CD4-positive, alpha-beta T cell treated with Interleukin-1 beta for 1 hour (primary cell): ENCODE results near the gene PGA3.
A peak's percentile ranks its signal among the peaks of the same experiment; 100 is the strongest.
"Not testable (repeated sequence)": the region's sequence is repeated elsewhere in the genome, so short reads cannot be mapped to it uniquely, and the experiment has no call there.

ENCODE experiments used
- DNase-seq, 2 donors: peaks; one replicate each; pipeline ENCODE4 v3.0.0-alpha.2; 2020 to 2022

The PGA3 gene

DNA sequence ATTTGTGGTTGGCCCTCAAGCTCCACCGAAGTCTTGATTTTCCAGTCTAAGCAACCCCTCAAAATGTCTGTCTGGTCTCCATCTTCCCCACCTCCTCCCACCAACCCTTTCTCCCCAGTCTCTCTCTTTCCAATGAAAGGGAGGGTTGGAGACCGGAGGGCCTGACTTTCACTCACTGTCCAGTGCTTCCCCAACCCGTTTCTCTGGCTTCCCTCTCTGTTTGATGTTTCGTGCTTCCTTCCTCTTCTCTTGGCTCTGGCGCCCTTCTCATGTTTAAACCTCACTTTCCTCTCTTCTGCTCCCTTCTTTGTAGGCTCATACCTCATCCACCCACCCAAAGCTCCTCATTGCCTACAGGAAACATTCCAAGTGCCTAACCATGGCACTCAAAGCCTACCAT lies 31.0 kb upstream of the PGA3 start:
- no peak for DNase-seq

DNA sequence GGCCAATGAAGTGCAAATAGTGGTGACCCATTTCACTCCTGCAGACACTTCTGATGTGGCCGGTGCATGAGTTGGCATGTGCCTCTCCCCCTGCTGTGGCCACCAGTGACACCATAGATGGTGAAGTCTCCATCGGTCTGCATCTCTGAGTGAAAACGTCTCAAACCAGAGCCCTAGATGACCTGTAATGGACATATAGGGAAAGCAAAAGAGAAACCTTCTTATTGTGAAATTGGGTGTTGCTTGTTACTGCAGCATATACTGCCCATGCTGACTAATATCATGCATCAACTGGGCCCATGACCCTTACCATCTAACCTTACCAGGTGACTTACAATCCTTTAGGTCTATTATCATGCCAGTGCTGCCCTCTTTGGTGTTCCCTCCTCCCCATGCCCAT lies 30.4 kb upstream of the PGA3 start:
- DNase-seq = no peak

DNA sequence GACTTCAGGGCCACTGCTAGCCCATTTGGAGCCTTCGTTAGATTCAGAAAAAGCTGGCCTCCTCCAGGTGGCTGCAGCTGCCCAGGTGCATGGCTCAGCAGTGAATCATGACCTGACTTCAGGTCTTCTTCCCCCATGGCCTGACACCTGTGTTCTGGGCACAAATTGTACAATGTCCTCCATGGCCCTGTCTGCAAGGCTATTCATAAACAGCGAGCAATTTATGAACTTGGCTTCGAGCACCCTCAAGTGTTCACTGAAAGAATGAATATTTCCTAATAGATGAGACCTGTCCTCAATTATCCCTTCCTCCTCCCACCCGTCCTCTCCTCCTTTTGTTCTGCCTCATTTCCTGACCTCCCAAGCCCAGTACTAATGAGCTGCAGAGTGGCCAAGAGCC lies 29.9 kb upstream of the PGA3 start:
- no peak for DNase-seq

DNA sequence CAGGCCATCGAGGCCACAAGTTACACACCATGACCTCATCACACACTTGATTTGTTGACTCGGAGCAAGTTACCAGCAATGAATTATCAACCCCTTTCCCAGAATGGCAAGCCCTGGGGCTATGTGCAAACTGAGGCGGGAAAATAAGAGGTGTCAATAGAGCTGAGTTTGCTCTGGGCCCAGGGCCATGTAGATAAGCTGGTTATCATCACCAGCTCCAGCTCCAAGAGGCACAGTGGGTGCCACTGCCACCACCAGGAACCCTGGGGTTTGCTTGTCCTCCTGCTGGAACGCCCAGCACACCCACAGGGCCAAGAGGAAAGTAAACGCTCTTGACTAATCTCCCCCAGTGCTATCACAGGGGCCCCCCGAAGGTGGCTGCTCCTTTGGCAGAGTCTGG lies 29.0 kb upstream of the PGA3 start:
- DNase-seq = no peak

DNA sequence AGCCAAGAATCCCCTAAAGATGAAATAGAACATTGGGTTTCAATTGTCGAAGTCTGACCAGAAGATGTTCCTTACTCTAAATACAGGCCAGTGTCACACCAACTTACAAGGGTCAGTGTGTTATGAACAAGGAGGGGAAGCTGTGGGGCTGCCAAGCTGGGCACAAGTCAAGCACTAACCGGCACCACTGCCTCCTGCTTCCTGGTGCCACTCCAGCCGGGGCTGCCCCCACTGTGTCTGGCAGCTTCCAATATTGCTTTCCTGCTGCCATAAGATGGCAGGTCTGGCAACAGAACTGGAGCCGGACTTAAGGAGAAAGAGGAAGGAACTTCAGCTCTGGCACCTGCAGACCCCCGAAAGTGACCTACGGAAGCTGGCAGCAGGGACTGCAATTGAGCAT lies 28.4 kb upstream of the PGA3 start:
- DNase-seq = no peak

DNA sequence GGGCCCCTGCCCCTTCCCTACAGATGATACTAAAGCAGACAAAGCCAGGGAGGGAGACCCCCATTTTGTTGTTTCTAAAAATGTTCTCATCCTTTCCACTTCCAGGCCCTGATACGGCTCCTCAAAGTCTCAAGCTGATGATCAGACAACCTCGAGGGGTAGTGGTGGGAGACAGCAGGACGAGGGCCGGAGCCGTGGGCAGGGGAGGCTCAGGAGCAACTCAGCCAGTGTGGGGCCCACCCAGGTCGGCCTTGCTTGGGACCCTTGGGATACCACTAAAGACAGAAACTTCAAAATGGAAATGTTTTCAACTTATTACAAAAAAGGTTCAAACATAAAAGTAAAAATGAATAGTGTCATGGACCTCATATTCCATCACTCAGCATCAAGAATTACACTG lies 26.9 kb upstream of the PGA3 start:
- DNase-seq = no peak

DNA sequence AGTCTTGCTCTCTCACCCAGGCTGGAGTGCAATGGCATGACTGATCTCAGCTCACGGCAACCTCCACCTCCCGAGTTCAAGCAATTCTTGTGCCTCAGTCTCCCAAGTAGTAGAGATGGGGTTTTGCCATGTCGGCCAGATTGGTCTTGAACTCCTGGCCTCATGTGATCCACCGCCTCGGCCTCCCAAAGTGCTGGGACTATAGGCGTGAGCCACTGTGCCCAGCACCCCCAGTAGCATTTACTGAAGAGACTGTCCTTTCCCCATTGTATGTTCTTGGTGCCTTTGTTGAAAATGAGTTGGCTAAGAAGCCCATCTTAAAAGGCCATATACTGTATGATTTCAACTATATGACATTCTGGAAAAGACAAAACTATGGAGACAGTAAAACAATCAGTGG lies 23.1 kb upstream of the PGA3 start:
- DNase-seq = not testable (repeated sequence)

DNA sequence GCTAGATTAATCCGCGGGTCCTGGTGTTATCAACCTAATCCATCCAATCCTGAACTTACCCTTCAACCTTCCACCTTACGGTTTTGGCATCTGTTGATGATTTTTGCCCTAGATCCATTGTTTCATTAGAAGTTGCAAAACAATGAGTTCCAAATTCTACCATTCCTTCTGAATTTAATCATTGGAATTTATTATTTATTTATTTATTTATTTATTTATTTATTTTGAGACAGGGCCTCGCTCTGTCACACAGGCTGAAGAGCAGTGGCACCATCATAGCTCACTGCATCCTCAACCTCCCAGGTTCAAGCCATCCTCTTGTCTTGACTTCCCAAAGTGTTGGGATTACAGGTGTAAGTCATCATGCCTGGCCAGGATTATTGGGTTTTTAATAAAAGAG lies 21.8 kb upstream of the PGA3 start:
- DNase-seq = no peak

DNA sequence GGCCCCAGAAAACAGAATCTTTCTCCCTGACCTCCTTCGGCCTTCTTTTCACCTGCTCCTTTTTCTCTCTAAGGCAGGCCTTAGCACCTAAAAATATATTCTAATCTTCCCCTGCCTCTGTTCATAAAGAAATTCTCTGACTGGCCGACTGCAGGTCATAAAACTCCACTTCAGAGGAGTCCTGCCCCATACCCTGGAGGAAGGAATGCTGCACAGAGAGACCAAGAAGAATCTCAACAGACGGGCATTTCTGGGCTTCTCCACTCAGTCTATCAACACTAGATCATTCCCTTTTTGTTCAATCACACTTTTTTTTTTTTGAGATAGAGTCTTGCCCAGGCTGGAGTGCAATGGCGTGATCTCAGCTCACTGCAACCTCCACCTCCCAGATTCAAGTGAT lies 19.7 kb upstream of the PGA3 start:
- no peak for DNase-seq

DNA sequence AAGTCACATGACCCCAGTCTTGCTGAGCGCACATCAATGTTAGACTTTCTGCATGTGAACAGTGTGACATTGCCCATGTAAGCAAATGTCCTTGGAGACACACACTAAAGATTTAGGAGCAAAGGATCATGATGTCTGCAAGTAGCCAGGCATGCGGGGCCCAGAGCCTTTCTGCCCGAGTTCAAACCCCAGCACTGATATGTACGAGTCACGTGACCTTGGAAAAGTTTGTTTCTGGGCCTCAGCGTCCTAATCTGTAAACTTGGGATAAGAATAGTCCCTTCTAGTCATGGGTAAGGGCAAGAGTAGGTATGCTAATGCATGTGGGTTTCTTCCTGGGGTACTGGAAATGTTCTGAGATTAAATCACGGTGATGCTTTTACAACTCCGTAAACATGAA lies 16.8 kb upstream of the PGA3 start:
- no peak for DNase-seq

DNA sequence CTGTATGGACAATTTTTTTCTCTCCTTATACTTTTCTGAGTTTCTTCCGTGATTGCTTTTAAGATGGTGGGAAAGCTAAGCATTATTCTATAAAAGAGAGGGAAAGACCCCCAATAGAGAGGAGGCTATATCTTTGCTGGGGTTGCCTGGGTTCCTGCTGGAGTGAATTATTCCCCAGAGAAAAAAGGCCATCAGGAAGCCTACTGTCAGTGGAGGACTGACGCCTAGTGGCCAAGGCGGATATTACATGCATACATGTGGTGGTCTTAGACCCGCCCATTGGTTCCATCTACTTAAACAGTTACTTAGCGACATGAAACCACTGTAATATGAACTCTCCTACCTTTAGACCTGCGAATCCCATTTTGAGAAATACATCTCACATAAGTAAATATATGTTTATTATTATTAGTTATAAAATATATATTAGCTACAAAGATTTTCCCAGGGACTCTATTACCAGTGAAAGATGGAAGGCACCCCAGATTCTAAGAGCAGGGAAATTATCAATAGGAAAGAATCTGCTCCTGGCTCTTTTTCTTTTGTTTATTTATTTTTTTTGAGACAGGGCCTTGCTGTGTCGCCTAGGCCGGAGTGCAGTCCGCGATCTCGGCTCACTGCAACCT lies 15.7 kb upstream of the PGA3 start:
- DNase-seq = peak; percentile 76 to 79

DNA sequence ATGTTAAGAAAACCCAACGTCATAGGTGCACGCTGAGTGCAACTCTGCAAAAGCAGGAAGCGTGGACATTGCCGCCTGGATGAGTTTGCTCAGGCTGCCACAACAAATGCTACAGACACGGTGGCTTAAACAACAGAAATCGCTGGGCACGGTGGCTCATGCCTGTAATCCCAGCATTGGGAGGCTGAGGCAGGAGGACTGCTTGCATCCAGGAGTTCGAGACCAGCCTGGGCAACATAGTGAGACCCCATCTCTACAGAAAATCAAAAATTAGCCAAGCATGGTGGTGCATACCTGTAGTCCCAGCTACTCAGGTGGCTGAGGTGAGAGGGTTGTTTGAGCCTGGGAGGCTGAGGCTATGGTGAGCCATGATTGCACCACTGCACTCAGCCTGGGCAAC lies 13.4 kb upstream of the PGA3 start:
- DNase-seq = no peak

DNA sequence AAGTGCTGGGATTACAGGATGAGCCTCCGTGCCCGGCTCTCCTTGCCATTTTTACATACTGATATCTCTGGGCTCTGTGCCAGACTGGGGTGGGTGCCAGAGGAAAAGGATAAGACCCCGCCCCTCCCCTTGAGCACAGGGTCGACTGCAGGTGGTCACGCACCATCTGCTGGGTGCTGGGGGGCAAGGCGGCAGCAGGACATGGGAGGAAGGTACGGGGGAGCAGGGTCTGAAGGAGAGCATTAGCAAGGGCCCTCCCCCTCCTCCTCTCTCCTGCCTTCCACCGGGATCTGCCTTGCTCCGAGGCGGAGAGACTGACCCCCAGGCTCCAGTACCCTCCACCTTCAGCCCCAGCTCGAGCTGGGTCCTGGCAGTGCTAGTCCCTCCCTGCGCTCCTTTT lies 9.7 kb upstream of the PGA3 start:
- no peak for DNase-seq

DNA sequence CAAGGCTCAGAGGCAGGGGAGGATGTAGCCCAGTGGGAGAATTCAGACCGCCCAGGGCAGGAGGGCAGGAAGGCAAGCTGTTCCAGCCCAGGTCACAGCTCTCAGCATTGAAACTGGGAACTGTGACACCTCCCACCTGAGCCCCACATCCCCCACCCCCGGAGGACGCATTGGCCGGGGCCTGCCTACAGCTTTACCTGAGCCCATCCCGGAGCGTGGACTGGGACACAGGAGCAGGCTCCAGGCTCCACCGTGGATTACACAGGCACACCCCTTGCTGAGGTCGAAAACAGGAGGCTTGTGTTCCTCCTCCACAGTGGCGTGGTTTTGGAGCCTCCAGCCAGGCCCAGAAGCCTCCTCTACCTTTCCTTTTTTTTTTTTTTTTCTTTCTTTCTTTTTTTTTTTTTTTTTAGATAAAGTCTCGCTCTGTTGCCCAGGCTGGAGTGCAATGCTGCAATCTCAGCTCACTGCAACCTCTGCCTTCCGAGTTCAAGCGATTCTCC lies 9.1 kb upstream of the PGA3 start:
- DNase-seq = no peak

DNA sequence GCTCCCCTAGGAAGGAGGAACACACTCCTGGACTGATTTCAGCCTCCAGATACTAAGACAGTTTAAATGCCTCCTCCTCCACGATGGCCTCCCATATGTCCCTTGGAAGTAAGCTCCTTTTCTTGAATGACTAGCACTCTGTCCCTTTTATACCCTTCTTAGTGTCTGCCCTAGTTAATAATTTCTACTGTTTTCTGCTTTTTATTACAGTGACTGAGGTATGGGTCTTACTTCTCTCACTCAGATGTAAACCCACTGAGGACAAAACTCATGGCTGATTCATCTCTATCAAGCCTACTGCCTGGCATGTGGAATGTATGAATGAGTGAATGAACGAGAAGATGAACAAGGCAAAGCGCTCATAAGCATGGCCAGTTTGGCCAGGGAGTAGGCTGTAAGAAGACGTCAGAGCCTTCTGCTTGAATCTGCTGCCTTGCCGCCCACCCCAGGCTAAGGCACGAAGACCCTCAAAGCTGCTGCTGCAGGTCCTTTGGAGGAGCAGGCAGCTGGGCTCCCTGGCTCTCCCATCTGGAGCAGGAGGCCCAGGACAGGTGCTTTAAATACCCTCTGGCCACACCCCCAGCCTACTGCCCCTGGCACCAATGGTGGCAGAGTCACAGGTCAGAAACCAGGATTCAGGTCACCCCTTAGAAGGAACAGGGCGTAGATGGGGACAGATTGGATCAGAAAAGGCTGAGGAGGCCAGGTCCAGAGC lies 8.2 kb upstream of the PGA3 start:
- DNase-seq = no peak

DNA sequence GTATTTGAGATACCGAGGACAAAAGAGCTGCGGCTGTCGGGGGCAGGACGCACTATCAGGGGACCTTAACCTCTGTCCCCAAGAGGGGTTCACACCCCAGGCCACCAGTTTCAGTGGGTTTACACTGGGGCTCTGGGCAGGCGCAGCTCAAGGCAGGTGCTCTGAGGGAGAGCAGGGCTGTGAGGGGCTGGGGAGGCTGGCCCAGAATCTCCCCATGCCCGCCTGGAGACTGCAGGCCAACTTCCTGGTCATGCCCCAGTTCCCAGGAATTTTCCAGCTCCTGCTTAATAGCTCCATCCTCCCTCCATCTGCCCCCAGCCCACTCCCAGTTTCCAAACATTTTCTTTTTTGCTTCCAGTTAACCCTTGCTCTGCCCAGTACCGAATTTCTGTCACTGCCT lies 7.6 kb upstream of the PGA3 start:
- no peak for DNase-seq

DNA sequence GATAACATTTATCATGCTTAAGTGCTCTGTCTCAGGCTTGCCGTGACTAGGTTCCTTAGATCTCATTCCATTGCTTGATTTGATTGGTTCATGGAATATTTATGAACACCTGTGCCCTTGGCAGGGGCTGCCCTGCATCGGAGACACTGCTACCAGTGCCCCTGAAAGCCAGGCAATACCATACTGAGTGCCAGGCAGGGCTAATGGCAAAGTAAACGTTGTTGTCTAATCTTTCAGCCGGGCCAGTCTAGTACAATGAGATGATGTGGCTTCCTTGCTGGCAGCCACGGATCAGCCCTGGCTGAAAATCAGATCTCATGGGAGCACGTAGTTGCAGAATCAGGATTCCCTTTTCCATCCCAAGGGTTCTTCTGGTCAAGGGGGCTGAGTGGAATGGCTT lies 5.0 kb upstream of the PGA3 start:
- DNase-seq = no peak

DNA sequence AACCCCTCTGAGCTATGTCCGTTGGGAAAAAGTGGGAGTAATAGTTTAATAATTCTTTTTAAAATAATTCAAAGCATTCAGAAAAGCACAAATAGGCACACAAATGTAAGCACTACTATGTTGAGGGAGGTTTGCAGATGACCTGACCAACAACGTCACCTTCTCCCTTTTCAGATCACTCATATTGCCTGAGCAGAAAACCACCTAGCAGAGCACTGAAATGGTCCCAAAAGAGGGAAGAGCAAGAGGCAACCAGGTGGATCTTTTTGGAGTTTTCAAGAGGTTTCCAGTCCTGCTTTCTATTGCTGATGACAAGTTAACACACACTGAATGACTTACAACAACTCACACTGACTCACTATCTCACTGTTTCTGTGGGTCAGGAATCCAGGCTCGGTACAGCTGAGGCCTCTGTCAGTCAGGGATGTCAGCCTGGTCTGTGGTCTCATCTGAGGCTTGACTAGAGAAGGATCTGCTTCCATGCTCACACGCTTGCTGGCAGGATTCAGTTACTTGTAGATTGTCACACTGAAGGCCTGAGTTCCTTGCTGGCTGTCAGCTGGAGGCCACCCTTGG lies 4.3 kb upstream of the PGA3 start:
- no peak for DNase-seq

DNA sequence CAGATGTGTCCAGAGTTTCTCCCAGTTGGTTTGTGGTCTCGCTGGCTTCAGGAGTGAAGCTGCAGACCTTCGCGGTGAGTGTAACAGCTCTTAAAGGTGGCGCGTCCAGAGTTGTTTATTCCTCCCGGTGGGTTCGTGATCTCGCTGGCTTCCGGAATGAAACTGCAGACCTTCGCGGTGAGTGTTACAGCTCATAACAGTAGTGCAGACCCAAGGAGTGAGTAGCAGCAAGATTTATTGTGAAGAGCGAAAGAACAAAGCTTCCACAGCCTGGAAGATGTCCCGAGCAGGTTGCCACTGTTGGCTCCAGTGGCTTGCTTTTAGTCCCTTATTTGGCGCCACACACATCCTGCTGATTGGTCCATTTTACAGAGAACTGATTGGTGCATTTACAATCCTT lies 1.8 kb upstream of the PGA3 start:
- no peak for DNase-seq

DNA sequence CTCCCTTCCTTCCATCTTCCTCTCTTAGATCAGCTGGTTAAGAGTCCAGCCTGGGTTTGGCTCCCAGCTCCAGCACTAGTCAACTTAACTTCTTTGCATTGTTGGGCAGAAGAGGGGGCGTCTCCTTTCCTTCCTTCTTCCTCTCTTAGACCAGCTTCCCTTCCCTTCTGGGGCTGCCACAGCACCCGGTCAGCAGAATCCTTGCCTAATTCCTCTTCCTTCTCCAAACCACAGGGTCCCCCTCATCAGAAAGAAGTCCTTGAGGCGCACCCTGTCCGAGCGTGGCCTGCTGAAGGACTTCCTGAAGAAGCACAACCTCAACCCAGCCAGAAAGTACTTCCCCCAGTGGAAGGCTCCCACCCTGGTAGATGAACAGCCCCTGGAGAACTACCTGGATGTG lies 558 bp downstream of the PGA3 start:
- DNase-seq = not testable (repeated sequence)

DNA sequence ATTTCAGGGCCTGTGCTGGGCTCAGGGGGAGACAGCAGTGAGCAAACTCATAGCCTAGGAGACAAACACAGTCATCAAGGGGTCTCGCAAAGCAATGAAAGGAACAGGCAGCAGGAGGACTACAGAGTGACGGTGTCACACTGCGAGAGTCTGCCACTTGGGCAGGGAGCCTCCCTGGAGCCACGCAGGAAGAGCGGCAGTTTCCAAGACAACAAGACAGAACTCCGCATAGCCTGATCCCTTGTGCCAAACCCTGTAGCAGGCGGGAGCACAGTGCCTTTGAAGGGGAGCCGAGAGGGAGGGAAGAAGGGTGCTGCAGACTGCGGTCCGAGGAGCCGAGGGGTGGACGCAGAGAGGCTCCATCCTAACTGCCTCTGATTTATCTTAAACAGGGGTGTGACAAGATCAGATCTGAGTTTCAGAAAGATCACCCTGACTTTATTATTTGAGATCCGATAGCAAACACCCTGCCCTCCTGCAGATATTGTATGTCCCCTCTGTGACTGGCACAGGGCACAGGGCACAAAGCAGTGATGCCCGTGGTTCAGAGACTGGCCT lies 1.3 kb downstream of the PGA3 start:
- not testable (repeated sequence) for DNase-seq

DNA sequence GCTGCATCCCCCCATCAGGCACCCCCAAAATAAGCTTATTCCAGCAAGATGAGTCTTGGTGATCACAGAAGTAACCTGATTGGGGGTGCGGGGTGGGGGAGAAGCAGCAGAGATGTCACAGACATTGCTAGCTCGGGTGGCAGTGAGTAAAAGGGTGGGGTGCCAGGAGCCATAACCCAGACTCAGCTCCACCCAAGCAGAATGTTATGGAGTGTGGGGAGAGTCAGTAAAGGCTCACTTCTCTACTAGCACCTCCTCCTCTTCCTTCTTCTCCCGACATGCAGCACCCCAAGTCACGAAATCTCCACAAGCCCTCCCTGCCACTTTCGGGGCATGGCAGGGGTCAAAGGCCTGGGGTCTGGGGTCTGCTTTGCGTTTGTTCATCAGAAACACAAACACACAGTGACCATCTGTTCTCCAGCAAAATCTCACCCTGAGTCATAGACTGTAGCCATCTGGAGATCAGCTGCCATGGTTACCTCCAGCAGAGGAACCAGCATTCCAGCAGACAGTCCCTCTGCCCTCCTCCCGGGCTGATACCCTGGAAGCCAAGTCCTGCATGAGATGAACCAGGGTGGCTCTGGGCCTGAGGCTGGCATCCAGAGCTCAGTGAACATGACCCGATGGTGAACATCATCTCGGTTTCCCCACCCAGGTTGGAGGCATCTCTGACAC lies 4.5 kb downstream of the PGA3 start:
- not testable (repeated sequence) for DNase-seq

DNA sequence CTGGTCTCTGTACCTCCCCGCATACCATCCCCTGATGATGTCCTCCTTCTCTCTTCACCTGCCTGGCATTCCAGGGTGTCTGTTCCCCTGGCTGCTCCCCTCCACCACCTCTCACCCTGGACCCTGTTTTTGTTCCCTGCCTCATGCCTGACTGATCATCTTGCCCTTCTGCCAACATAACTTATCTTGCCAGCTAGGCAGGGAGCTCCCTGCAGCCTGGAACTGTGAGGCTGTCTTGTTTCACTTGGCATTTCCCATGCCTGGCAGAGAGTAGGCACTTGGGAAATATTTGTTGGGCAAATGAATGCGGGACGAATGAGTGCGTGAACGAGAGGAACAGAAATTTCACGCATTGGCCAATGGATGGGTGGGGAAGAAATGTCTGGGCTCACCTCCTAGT lies 7.3 kb downstream of the PGA3 start:
- not testable (repeated sequence) for DNase-seq
